Measurements from ENCODE around the gene VPS8. TPM values are rescaled to one million over a fixed set of nuclear protein-coding genes. Genes with fewer than 3 reads are reported as not detected.

The VPS8 gene
- total RNA-seq, 1 donor from 2014 or later: 68.8 TPM

DNA sequence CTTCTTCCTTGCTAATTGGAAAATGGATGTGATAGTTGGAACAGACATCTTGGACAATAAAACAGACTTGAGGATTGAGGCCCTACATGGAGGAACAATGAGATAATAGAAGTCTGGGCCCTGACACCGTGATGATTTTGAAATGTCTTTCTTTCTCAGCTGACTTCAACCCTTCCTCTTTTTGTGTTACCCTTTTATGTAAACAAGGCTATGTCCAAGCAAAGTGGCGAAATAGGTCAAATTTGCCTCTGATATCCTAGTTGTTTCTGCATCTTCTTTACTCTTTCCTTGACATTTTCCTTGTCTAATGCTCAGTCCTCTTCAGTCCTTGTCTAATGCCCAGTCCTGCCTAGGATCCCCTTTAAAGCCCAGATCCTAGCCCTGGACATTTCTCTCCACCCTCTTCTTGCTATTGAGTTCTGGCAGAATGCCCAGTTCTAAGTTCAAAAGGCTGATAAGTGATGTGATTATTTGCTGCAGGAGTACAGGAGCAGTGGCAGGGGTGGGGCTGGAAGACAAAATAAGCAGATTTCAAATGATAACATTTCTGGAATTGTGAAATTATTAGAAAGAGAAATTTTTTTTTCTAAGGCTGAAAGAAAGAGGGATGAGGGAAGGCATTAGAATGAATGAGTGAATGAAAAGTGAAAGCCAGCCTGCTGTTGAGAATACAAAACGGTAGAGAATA is 6.5 kb upstream of the VPS8 start:
- ChIA-PET CTCF (no interaction called here), POLR2A (no interaction called here)
- intact Hi-C loops (cut with micrococcal nuclease): no loop called here
- ATAC-seq (ENCODE audit: low read depth): no peak
- Mint-ChIP-seq H3K4me1 (peaks cover 3% of the 10 kb centered on the region), H3K36me3 (ENCODE audit: low read depth) (no peaks in the 10 kb centered on the region), H3K27ac (no peak overlapping the region), H3K27me3 (peaks cover 9% of the 10 kb centered on the region), H3K4me3 (no peak overlapping the region), H3K9me3 (no peaks in the 10 kb centered on the region)
- DNase-seq: no peak
- TF ChIP-seq, protein P1, sequence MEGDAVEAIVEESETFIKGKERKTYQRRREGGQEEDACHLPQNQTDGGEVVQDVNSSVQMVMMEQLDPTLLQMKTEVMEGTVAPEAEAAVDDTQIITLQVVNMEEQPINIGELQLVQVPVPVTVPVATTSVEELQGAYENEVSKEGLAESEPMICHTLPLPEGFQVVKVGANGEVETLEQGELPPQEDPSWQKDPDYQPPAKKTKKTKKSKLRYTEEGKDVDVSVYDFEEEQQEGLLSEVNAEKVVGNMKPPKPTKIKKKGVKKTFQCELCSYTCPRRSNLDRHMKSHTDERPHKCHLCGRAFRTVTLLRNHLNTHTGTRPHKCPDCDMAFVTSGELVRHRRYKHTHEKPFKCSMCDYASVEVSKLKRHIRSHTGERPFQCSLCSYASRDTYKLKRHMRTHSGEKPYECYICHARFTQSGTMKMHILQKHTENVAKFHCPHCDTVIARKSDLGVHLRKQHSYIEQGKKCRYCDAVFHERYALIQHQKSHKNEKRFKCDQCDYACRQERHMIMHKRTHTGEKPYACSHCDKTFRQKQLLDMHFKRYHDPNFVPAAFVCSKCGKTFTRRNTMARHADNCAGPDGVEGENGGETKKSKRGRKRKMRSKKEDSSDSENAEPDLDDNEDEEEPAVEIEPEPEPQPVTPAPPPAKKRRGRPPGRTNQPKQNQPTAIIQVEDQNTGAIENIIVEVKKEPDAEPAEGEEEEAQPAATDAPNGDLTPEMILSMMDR (IDR thresholded peaks at IDR 0.05): no peak

GRCh38 chr3:184806567-184807271 is 5.2 kb upstream of the VPS8 start:
- Mint-ChIP-seq H3K4me1 (peaks cover 4% of the 10 kb centered on the region), H3K27ac (no peak overlapping the region), H3K9me3 (no peaks in the 10 kb centered on the region), H3K4me3 (no peak overlapping the region), H3K36me3 (ENCODE audit: low read depth) (no peaks in the 10 kb centered on the region), H3K27me3 (no peaks in the 10 kb centered on the region)
- ChIA-PET CTCF (no interaction called here), POLR2A (no interaction called here)
- no peak for DNase-seq
- TF ChIP-seq, protein P1 (IDR thresholded peaks at IDR 0.05): no peak
- intact Hi-C loops (cut with micrococcal nuclease): no loop called here
- no peak for ATAC-seq (ENCODE audit: low read depth)

- no peak overlapping the region for H3K27ac Mint-ChIP-seq
- ChIA-PET POLR2A (no interaction called here), CTCF (interaction anchor here (1.2 to 1.4 kb wide), 2 partner anchors 15 to 246 kb away, joined by 3 to 4 read pairs; partner anchors contain the start of gene EPHB3)
- H3K4me3 Mint-ChIP-seq: no peak overlapping the region
- no peaks in the 10 kb centered on the region for H3K27me3 Mint-ChIP-seq
- DNase-seq: no peak
- TF ChIP-seq, protein P1 (IDR thresholded peaks at IDR 0.05): no peak
- no peaks in the 10 kb centered on the region for H3K9me3 Mint-ChIP-seq
- H3K4me1 Mint-ChIP-seq: peaks cover 8% of the 10 kb centered on the region
- intact Hi-C loops (cut with micrococcal nuclease): no loop called here
- no peak for ATAC-seq (ENCODE audit: low read depth)
- H3K36me3 Mint-ChIP-seq (ENCODE audit: low read depth): peaks cover 6% of the 10 kb centered on the region
Measured at GRCh38 chr3:184807549-184807948, 4.4 kb upstream of the VPS8 start.

- POLR2A ChIA-PET: no interaction called here
- DNase-seq: no peak
- Mint-ChIP-seq H3K36me3 (ENCODE audit: low read depth) (peaks cover 6% of the 10 kb centered on the region), H3K27me3 (no peaks in the 10 kb centered on the region), H3K9me3 (no peaks in the 10 kb centered on the region), H3K27ac (no peak overlapping the region), H3K4me1 (peaks cover 12% of the 10 kb centered on the region), H3K4me3 (no peak overlapping the region)
- TF ChIP-seq, protein P1 (IDR thresholded peaks at IDR 0.05): no peak
- no peak for ATAC-seq (ENCODE audit: low read depth)
- intact Hi-C loops (cut with micrococcal nuclease): no loop called here
- CTCF ChIA-PET: interaction anchor here (1.2 to 1.4 kb wide), 2 partner anchors 15 to 247 kb away, joined by 3 to 4 read pairs; partner anchors contain the start of gene EPHB3
Measured at GRCh38 chr3:184808021-184808420, 3.9 kb upstream of the VPS8 start.

DNA sequence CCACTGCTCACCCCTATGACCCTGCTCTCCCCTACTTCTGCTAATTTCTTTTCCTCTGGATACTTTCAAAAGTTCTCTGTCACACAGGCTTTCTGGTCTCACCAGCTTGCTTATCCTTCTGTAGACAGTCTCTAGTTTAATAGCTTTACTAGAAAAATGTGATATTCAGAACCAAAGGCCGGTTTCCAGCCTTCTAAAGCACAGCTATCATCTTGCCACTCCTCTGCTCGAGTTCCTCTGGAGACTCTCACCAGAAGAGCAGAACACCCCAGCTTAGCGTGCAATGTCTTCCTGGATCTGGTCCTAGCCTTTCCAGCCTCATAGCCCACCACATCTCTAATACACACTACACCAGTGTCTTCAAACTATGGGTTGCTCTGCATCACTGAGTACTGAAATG is 1.8 kb upstream of the VPS8 start:
- POLR2A ChIA-PET: no interaction called here
- Mint-ChIP-seq H3K9me3 (no peaks in the 10 kb centered on the region), H3K27ac (no peak overlapping the region), H3K4me3 (no peak overlapping the region), H3K4me1 (peaks cover 28% of the 10 kb centered on the region), H3K36me3 (ENCODE audit: low read depth) (peaks cover 6% of the 10 kb centered on the region), H3K27me3 (no peaks in the 10 kb centered on the region)
- TF ChIP-seq, protein P1 (IDR thresholded peaks at IDR 0.05): no peak
- ATAC-seq (ENCODE audit: low read depth) (no peak), DNase-seq (no peak)
- intact Hi-C loops (cut with micrococcal nuclease): loop anchor here (5.0 to 10.0 kb wide), 2 partner anchors 472 to 925 kb away; partner anchors contain the start of gene PARL
- CTCF ChIA-PET: no interaction called here

All from activated B cell treated with CpG ODN at 0.5 μM for 24 hours (primary cell).